ENCODE measurements around the gene UBE2L3. TPM values are rescaled to one million over a fixed set of nuclear protein-coding genes. Genes with fewer than 3 reads are reported as not detected.

The UBE2L3 gene
- total RNA-seq, 2 experiments from 2014 or later: 57.3 to 75.5 TPM

DNA sequence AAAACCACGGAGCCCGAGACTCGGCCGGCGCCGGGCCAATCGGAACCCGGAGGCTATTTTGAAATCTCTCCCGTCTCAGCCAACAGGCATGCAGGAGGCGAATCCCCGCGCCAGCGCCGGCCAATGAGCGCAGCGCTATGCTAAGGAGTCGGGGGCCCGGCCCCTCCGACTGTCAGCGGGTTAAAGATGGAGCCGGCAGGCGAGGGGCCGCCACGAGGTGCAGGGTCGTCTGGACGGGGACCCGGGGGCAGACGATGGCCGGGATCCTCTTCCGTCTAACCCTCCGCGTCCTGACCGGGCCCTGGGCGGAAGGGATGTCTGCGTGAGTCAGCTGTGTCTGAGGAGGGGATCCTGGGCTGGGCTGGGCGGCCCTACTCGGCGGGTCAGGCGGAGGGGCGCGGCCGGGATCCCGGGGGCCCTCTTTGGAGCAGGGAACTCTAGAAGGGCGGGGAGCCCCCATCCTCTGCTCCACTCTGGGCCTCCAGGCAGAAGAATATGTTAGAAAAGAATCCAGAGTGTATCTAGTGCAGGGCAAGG lies 84.6 kb downstream of the UBE2L3 start:
- ChIA-PET CTCF (interaction anchor here (0.6 to 1.7 kb wide), 7 partner anchors 10 to 1384 kb away, joined by 3 to 11 read pairs (median 3); partner anchors contain the start of gene SDF2L1), POLR2A (interaction anchor here (1.0 to 1.3 kb wide), 2 partner anchors 9 to 14 kb away, joined by 3 to 5 read pairs; no protein-coding TSS in a partner anchor)
- H3K27ac Mint-ChIP-seq: peak overlapping the region; percentile 86
- no peaks in the 10 kb centered on the region for H3K27me3 Mint-ChIP-seq
- H3K4me1 Mint-ChIP-seq: peaks cover 23% of the 10 kb centered on the region
- H3K36me3 Mint-ChIP-seq (ENCODE audit: low read depth): peaks cover 27% of the 10 kb centered on the region
- ATAC-seq (peak; percentile 97), DNase-seq (peak; percentile 95)
- H3K9me3 Mint-ChIP-seq (ENCODE audit: low read depth): no peaks in the 10 kb centered on the region
- H3K4me3 Mint-ChIP-seq: peak overlapping the region; percentile 85
- intact Hi-C loops (cut with DNase I, micrococcal nuclease): loop anchor here (1.0 to 2.0 kb wide), 5 partner anchors 10 to 735 kb away; partner anchors contain the start of genes CRKL (in 1 of the 2), PPIL2 (in 1 of the 2), SDF2L1 (in 1 of the 2) and YDJC (in 1 of the 2)

DNA sequence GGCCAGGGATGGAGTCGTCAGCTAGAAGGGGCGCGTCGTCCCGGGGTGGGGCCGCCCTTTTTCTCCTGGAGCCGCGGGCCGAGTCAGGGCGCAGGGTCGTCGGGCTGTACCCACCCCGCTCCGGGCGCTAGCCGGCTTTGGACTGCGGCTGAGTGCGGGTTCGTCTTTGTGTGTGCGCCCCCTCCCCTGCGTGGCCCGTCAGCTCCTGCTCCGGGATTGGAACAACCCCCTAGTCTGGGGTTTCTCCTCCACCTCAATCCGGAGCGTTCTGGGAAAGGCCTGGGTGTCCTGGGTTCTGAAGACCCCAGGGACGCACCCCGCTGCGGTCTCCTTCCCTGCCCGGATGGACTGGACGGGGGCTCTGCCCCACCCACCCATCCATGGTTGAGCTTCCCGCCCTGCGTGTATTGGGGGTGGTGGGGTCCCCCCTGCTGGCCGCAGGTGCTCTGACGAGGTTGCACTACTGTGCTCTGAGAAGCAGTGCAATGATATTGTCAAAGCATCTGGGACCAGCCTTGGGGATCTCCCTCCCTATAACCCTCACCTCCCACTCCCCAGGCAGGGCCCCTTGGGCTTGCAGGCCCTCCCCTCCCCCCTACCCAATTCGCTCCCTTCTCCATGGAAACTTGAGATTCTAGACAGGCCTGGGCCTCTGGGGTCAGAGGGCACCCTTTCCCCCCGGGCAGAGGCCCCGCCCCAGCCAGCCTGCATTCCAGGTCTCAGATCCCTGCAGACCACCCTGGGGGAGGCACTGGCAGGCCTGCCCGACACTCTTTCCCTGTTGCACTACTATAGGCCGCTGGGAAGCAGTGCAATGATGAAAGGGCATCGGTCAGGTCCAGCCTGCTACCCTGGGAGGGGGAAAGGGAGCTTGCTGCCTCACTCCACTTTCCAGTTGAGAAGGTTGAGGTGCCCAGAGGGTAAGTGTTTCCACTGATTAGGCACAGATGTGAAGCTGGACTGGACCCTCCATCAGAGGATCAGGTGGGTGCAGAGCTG lies 85.3 kb downstream of the UBE2L3 start:
- ChIA-PET CTCF (interaction anchor here (0.6 to 2.1 kb wide), 4 partner anchors 10 to 1383 kb away, joined by 3 to 11 read pairs (median 7); partner anchors contain the start of gene SDF2L1), POLR2A (interaction anchor here (0.8 to 1.0 kb wide), 3 partner anchors 7 to 13 kb away, joined by 3 to 4 read pairs (median 3); partner anchors contain the start of gene SDF2L1)
- peaks cover 25% of the 10 kb centered on the region for H3K4me1 Mint-ChIP-seq
- H3K27me3 Mint-ChIP-seq: no peaks in the 10 kb centered on the region
- no peak for ATAC-seq
- DNase-seq: no peak
- no peak overlapping the region for H3K27ac Mint-ChIP-seq
- peak overlapping the region; percentile 85 for H3K4me3 Mint-ChIP-seq
- H3K9me3 Mint-ChIP-seq (ENCODE audit: low read depth): no peaks in the 10 kb centered on the region
- intact Hi-C loops (cut with DNase I, micrococcal nuclease): loop anchor here (1.0 to 2.0 kb wide), 5 partner anchors 11 to 736 kb away; partner anchors contain the start of genes CRKL (in 1 of the 2), PPIL2 (in 1 of the 2), SDF2L1 (in 1 of the 2) and YDJC (in 1 of the 2)
- peaks cover 24% of the 10 kb centered on the region for H3K36me3 Mint-ChIP-seq (ENCODE audit: low read depth)

DNA sequence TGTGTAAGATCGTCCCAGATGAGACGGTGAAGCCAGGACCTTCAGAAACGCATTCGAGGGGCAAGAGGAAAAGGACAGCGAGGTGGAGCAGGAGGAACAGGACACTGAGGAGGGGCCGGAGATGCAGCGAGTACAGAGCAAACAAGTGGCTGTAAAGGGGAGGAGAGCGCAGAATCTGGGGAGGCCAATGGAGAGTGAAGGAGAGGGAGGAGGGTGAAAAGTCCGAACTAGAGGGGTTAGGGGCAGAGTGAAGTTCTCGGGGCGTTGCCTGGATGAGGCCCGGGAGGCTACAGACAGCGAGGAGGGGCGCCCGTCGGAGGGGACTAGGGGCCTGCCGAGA lies 89.5 kb downstream of the UBE2L3 start:
- Mint-ChIP-seq H3K4me3 (peak overlapping the region; percentile 42), H3K9me3 (ENCODE audit: low read depth) (no peaks in the 10 kb centered on the region), H3K36me3 (ENCODE audit: low read depth) (peaks cover 10% of the 10 kb centered on the region), H3K27me3 (no peaks in the 10 kb centered on the region), H3K4me1 (peaks cover 13% of the 10 kb centered on the region), H3K27ac (peak overlapping the region; percentile 5)
- intact Hi-C loops (cut with DNase I, micrococcal nuclease): loop anchor here in 1 of 2 experiments (1.0 to 2.0 kb wide), 4 partner anchors 9 to 296 kb away; partner anchors contain the start of genes PPIL2, PPM1F, YDJC and YPEL1
- no peak for ATAC-seq
- POLR2A ChIA-PET: interaction anchor here (1.5 kb wide), 1 partner anchor 14 kb away, joined by 3 read pairs; no protein-coding TSS in a partner anchor
- no peak for DNase-seq
- CTCF ChIA-PET: interaction anchor here (0.8 to 1.8 kb wide), 4 partner anchors 10 to 79 kb away, joined by 3 to 7 read pairs (median 4); no protein-coding TSS in a partner anchor

- Mint-ChIP-seq H3K4me1 (peaks cover 13% of the 10 kb centered on the region), H3K27me3 (no peaks in the 10 kb centered on the region), H3K4me3 (peak overlapping the region; percentile 76), H3K9me3 (ENCODE audit: low read depth) (no peaks in the 10 kb centered on the region), H3K27ac (peak overlapping the region; percentile 31), H3K36me3 (ENCODE audit: low read depth) (peaks cover 10% of the 10 kb centered on the region)
- POLR2A ChIA-PET: interaction anchor here (0.6 kb wide), 1 partner anchor 11 kb away, joined by 4 read pairs; no protein-coding TSS in a partner anchor
- CTCF ChIA-PET: interaction anchor here (0.9 to 1.8 kb wide), 5 partner anchors 11 to 28 kb away, joined by 3 to 10 read pairs (median 5); partner anchors contain the start of genes SDF2L1 and YDJC
- ATAC-seq: peak; percentile 92
- intact Hi-C loops (cut with DNase I, micrococcal nuclease): loop anchor here in 1 of 2 experiments (1.0 to 2.0 kb wide), 4 partner anchors 9 to 295 kb away; partner anchors contain the start of genes PPIL2, PPM1F, YDJC and YPEL1
- DNase-seq: peak; percentile 88
Measured at GRCh38 chr22:21657360-21658032, 90.0 kb downstream of the UBE2L3 start.

- ChIA-PET CTCF (interaction anchor here (0.8 kb wide), 1 partner anchor 13 kb away, joined by 4 read pairs; no protein-coding TSS in a partner anchor), POLR2A (interaction anchor here (0.6 kb wide), 1 partner anchor 76 kb away, joined by 3 read pairs; no protein-coding TSS in a partner anchor)
- H3K27ac Mint-ChIP-seq: no peak overlapping the region
- ATAC-seq (no peak), DNase-seq (no peak)
- no peaks in the 10 kb centered on the region for H3K36me3 Mint-ChIP-seq (ENCODE audit: low read depth)
- no peaks in the 10 kb centered on the region for H3K9me3 Mint-ChIP-seq (ENCODE audit: low read depth)
- no peaks in the 10 kb centered on the region for H3K27me3 Mint-ChIP-seq
- H3K4me3 Mint-ChIP-seq: no peak overlapping the region
- intact Hi-C loops (cut with DNase I, micrococcal nuclease): no loop called here
- peaks cover 14% of the 10 kb centered on the region for H3K4me1 Mint-ChIP-seq
Measured at GRCh38 chr22:21659864-21660525, 92.5 kb downstream of the UBE2L3 start.

DNA sequence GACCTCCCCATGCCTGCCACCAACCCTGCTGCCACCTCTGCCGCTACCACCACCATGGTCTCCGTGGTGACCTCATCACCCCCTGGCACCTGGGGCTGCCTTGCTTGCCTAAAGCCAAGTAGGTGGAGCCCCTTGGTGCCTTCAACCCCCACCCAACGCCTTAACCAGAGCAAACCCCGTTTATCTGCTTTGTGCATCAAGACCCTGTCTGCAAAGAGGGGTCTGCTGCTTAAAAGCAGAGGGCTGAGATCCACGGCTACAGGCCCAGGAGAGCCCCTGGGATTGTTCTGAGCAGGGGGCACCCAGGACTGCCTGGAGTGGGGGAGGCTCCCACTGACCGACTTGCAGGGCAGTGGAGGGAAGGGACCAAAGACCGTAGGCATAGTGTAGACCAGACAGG lies 93.4 kb downstream of the UBE2L3 start:
- DNase-seq (no peak), ATAC-seq (no peak)
- Mint-ChIP-seq H3K36me3 (ENCODE audit: low read depth) (no peaks in the 10 kb centered on the region), H3K27ac (no peak overlapping the region), H3K4me1 (peaks cover 19% of the 10 kb centered on the region), H3K27me3 (no peaks in the 10 kb centered on the region), H3K4me3 (no peak overlapping the region), H3K9me3 (ENCODE audit: low read depth) (no peaks in the 10 kb centered on the region)
- intact Hi-C loops (cut with DNase I, micrococcal nuclease): no loop called here
- ChIA-PET POLR2A (no interaction called here), CTCF (no interaction called here)

- H3K4me3 Mint-ChIP-seq: no peak overlapping the region
- H3K27me3 Mint-ChIP-seq: no peaks in the 10 kb centered on the region
- no peaks in the 10 kb centered on the region for H3K9me3 Mint-ChIP-seq (ENCODE audit: low read depth)
- DNase-seq (no peak), ATAC-seq (no peak)
- H3K36me3 Mint-ChIP-seq (ENCODE audit: low read depth): no peaks in the 10 kb centered on the region
- peaks cover 13% of the 10 kb centered on the region for H3K4me1 Mint-ChIP-seq
- intact Hi-C loops (cut with DNase I, micrococcal nuclease): no loop called here
- H3K27ac Mint-ChIP-seq: no peak overlapping the region
- ChIA-PET CTCF (no interaction called here), POLR2A (no interaction called here)
Measured at GRCh38 chr22:21661991-21662390, 94.5 kb downstream of the UBE2L3 start.

DNA sequence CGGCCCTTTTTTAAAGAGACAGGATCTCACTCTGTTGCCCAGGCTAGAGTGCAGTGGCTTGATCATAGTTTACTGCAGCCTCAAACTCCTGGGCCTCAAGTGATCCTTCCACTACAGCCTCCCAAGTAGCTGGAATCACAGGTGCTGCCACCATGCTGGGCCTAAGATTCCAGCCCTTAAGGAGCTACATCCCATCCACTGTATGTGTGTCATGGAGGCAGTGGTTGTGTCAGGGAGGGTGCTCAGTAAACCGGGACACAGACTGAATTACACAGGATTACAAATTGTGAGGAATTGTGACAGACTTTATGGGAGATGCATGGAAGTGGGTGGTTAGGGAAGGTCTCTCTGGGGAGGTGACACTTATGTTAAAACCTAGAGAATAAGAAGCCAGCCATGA lies 96.2 kb downstream of the UBE2L3 start:
- Mint-ChIP-seq H3K27me3 (no peaks in the 10 kb centered on the region), H3K27ac (no peak overlapping the region), H3K4me1 (peaks cover 21% of the 10 kb centered on the region), H3K9me3 (ENCODE audit: low read depth) (no peaks in the 10 kb centered on the region), H3K4me3 (no peak overlapping the region), H3K36me3 (ENCODE audit: low read depth) (no peaks in the 10 kb centered on the region)
- no peak for ATAC-seq
- intact Hi-C loops (cut with DNase I, micrococcal nuclease): no loop called here
- ChIA-PET CTCF (interaction anchor here (1.0 kb wide), 1 partner anchor 17 kb away, joined by 3 read pairs; no protein-coding TSS in a partner anchor), POLR2A (no interaction called here)
- DNase-seq: no peak

DNA sequence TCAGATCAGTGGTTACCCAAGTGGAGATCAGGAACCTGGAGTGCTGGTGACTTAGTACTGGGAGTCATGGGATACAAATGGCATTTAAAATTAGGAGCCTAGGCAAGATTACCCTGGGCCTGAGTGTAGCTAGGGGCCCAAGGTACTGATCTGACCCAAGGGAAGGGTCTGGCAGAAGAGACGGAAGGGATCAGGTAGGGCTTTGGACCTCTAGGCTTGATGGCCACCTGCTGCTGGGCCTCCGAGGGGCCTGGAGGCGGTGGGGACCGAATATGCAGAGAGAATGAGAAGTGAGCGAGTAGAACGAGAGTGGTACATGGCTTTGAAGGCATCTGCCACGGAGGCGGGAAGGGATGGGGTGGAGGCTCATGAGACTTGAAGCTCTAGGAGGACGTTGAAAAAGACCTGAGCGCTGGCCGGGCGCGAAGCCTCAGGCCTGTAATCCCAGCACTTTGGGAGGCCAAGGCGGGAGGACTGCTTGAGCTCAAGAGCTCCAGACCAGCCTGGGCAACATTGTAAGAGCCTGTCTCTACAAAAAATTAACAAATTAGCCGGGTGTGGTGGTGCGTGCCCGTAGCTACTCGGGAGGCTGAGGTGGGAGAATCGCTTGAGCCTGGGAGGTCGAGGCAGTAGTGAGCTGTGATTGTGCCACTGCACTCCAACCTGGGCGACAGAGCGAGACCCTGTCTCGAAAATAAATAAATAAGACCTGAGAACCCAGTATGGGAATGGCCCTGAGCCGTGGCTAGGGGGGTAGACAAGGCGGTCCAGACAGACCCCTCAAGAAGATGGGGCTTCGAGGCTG lies 97.7 kb downstream of the UBE2L3 start:
- DNase-seq: no peak
- Mint-ChIP-seq H3K4me1 (peaks cover 27% of the 10 kb centered on the region), H3K9me3 (ENCODE audit: low read depth) (no peaks in the 10 kb centered on the region), H3K27me3 (no peaks in the 10 kb centered on the region), H3K27ac (peak overlapping the region; percentile 96), H3K36me3 (ENCODE audit: low read depth) (peaks cover 2% of the 10 kb centered on the region), H3K4me3 (peak overlapping the region; percentile 93)
- ChIA-PET POLR2A (interaction anchor here (0.6 kb wide), 1 partner anchor 11 kb away, joined by 3 read pairs; no protein-coding TSS in a partner anchor), CTCF (interaction anchor here (0.7 to 1.7 kb wide), 8 partner anchors 16 to 792 kb away, joined by 3 to 10 read pairs (median 4); partner anchors contain the start of gene SDF2L1)
- intact Hi-C loops (cut with DNase I, micrococcal nuclease): loop anchor here in 1 of 2 experiments (1.0 kb wide), 2 partner anchors 13 to 70 kb away; partner anchors contain the start of gene YPEL1
- ATAC-seq: no peak

All from activated CD4-positive, alpha-beta T cell treated with anti-CD3 and anti-CD28 coated beads for 36 hours (primary cell).